Measurements from ENCODE around the gene MYLIP.

Gene MYLIP

GRCh38 chr6:16128759-16129622 lies at the start of gene MYLIP:
Gene MYLIP, plus strand, starts transcription at chr6:16129086. Its CDS starts 237 bp downstream, at chr6:16129323.
- Histone ChIP-seq H3K4me1 (ENCODE audit: control insufficient read depth, insufficient read depth, low read length) (peaks cover 16% of the 10 kb centered on the region), H3K9ac (ENCODE audit: low read length in 2 of 2) (peak within 1 kb of the TSS; percentile 78 to 86), H3K27ac (ENCODE audit: low read length) (peak within 1 kb of the TSS; percentile 84), H3K4me3 (ENCODE audit: low read length in 2 of 2) (peak within 1 kb of the TSS; percentile 56 to 93), H3K27me3 (ENCODE audit: control insufficient read depth in 1 of 2, insufficient read depth in 2 of 2, low read length in 2 of 2) (no peaks in the 10 kb centered on the region), H3K36me3 (ENCODE audit: control insufficient read depth in 2 of 2, insufficient read depth in 2 of 2, low read length in 2 of 2) (no peaks in the 10 kb centered on the region), H3K9me3 (ENCODE audit: control insufficient read depth in 2 of 2, low read length in 2 of 2) (no peaks in the 10 kb centered on the region)

GRCh38 chr6:16079354-16079753 lies 49.5 kb upstream of the MYLIP start:
- Histone ChIP-seq H3K27me3 (ENCODE audit: control insufficient read depth in 1 of 2, insufficient read depth in 2 of 2, low read length in 2 of 2) (no peaks in the 10 kb centered on the region), H3K9me3 (ENCODE audit: control insufficient read depth in 2 of 2, low read length in 2 of 2) (no peaks in the 10 kb centered on the region), H3K36me3 (ENCODE audit: control insufficient read depth in 2 of 2, insufficient read depth in 2 of 2, low read length in 2 of 2) (no peaks in the 10 kb centered on the region), H3K4me3 (ENCODE audit: low read length in 2 of 2) (no peak overlapping the region), H3K9ac (ENCODE audit: low read length in 2 of 2) (no peak overlapping the region), H3K27ac (ENCODE audit: low read length) (no peak overlapping the region), H3K4me1 (ENCODE audit: control insufficient read depth, insufficient read depth, low read length) (no peaks in the 10 kb centered on the region)

- Histone ChIP-seq H3K27me3 (ENCODE audit: control insufficient read depth in 1 of 2, insufficient read depth in 2 of 2, low read length in 2 of 2) (no peaks in the 10 kb centered on the region), H3K4me1 (ENCODE audit: control insufficient read depth, insufficient read depth, low read length) (no peaks in the 10 kb centered on the region), H3K9ac (ENCODE audit: low read length in 2 of 2) (no peak overlapping the region), H3K27ac (ENCODE audit: low read length) (no peak overlapping the region), H3K4me3 (ENCODE audit: low read length in 2 of 2) (no peak overlapping the region), H3K9me3 (ENCODE audit: control insufficient read depth in 2 of 2, low read length in 2 of 2) (no peaks in the 10 kb centered on the region), H3K36me3 (ENCODE audit: control insufficient read depth in 2 of 2, insufficient read depth in 2 of 2, low read length in 2 of 2) (no peaks in the 10 kb centered on the region)
These were observed 48.7 kb upstream of the MYLIP start for GRCh38 chr6:16080204-16080603.

- Histone ChIP-seq H3K9ac (ENCODE audit: low read length in 2 of 2) (no peak overlapping the region), H3K27me3 (ENCODE audit: control insufficient read depth in 1 of 2, insufficient read depth in 2 of 2, low read length in 2 of 2) (no peaks in the 10 kb centered on the region), H3K4me1 (ENCODE audit: control insufficient read depth, insufficient read depth, low read length) (no peaks in the 10 kb centered on the region), H3K9me3 (ENCODE audit: control insufficient read depth in 2 of 2, low read length in 2 of 2) (no peaks in the 10 kb centered on the region), H3K4me3 (ENCODE audit: low read length in 2 of 2) (no peak overlapping the region), H3K27ac (ENCODE audit: low read length) (no peak overlapping the region), H3K36me3 (ENCODE audit: control insufficient read depth in 2 of 2, insufficient read depth in 2 of 2, low read length in 2 of 2) (no peaks in the 10 kb centered on the region)
These were observed 47.6 kb upstream of the MYLIP start for GRCh38 chr6:16081326-16081725.

DNA sequence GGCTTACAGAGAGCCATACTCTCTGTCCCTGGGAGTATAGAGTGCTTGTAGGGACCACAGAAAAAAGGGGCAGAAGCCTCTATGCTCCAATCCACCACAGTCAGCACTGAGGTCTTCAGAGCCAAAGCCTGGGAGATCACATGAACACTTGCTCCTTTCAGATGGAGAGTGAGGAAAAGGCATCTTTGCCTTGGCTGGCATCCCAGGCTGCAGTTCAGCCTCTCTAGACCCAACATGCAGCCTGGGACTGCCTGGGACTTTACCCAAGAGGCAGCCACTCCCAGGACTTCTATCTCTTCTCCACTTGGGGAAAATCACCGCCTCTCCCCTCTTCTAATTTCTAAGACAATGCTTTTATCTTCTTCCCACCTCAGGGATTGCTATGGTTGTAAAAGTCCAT lies 46.5 kb upstream of the MYLIP start:
- Histone ChIP-seq H3K4me1 (ENCODE audit: control insufficient read depth, insufficient read depth, low read length) (no peaks in the 10 kb centered on the region), H3K27ac (ENCODE audit: low read length) (no peak overlapping the region), H3K9ac (ENCODE audit: low read length in 2 of 2) (no peak overlapping the region), H3K9me3 (ENCODE audit: control insufficient read depth in 2 of 2, low read length in 2 of 2) (no peaks in the 10 kb centered on the region), H3K27me3 (ENCODE audit: control insufficient read depth in 1 of 2, insufficient read depth in 2 of 2, low read length in 2 of 2) (no peaks in the 10 kb centered on the region), H3K4me3 (ENCODE audit: low read length in 2 of 2) (no peak overlapping the region), H3K36me3 (ENCODE audit: control insufficient read depth in 2 of 2, insufficient read depth in 2 of 2, low read length in 2 of 2) (no peaks in the 10 kb centered on the region)

- Histone ChIP-seq H3K36me3 (ENCODE audit: control insufficient read depth in 2 of 2, insufficient read depth in 2 of 2, low read length in 2 of 2) (no peaks in the 10 kb centered on the region), H3K27me3 (ENCODE audit: control insufficient read depth in 1 of 2, insufficient read depth in 2 of 2, low read length in 2 of 2) (no peaks in the 10 kb centered on the region), H3K4me1 (ENCODE audit: control insufficient read depth, insufficient read depth, low read length) (no peaks in the 10 kb centered on the region), H3K9ac (ENCODE audit: low read length in 2 of 2) (no peak overlapping the region), H3K27ac (ENCODE audit: low read length) (no peak overlapping the region), H3K9me3 (ENCODE audit: control insufficient read depth in 2 of 2, low read length in 2 of 2) (no peaks in the 10 kb centered on the region), H3K4me3 (ENCODE audit: low read length in 2 of 2) (no peak overlapping the region)
These were observed 41.9 kb upstream of the MYLIP start for GRCh38 chr6:16086965-16087364.

DNA sequence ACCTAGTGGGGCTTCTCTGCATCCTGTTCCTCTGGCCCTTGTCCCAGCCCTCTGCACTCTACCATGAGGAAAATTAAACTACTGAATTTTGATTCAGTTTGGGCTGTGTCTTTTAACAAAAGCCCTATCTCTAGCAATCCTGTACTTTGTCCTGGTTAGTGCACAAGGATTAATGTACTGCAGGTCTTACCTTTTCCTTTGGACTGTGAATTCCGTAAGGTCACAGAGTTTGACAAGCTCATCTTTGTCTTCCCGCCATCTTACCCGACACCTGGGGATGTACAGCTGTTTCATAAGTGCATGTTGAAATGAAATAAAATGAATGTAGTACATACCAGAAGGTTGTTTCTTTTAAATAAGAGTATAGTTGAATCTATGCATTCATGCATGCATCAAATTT lies 41.5 kb upstream of the MYLIP start:
- Histone ChIP-seq H3K9ac (ENCODE audit: low read length in 2 of 2) (no peak overlapping the region), H3K4me1 (ENCODE audit: control insufficient read depth, insufficient read depth, low read length) (no peaks in the 10 kb centered on the region), H3K9me3 (ENCODE audit: control insufficient read depth in 2 of 2, low read length in 2 of 2) (no peaks in the 10 kb centered on the region), H3K27ac (ENCODE audit: low read length) (no peak overlapping the region), H3K4me3 (ENCODE audit: low read length in 2 of 2) (no peak overlapping the region), H3K36me3 (ENCODE audit: control insufficient read depth in 2 of 2, insufficient read depth in 2 of 2, low read length in 2 of 2) (no peaks in the 10 kb centered on the region), H3K27me3 (ENCODE audit: control insufficient read depth in 1 of 2, insufficient read depth in 2 of 2, low read length in 2 of 2) (no peaks in the 10 kb centered on the region)

DNA sequence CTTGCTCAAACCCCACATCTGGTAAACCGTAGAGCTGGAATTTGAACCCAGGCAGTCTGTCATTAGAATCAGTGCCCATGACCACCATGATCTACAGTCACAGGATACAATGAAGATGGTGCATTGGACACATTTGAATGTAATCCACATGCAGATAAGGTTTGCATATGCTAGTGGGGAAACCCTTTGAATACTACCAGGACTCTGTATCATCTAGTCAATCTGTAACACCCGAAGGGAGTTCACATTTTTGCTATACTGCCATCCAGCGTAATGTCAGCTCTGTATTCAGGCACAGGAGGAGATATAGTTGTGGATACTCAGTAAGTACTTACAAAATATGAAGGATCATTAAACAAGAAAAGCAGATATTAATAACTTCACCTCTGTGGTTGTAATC lies 40.5 kb upstream of the MYLIP start:
- Histone ChIP-seq H3K4me1 (ENCODE audit: control insufficient read depth, insufficient read depth, low read length) (no peaks in the 10 kb centered on the region), H3K9me3 (ENCODE audit: control insufficient read depth in 2 of 2, low read length in 2 of 2) (no peaks in the 10 kb centered on the region), H3K27ac (ENCODE audit: low read length) (no peak overlapping the region), H3K27me3 (ENCODE audit: control insufficient read depth in 1 of 2, insufficient read depth in 2 of 2, low read length in 2 of 2) (no peaks in the 10 kb centered on the region), H3K4me3 (ENCODE audit: low read length in 2 of 2) (no peak overlapping the region), H3K36me3 (ENCODE audit: control insufficient read depth in 2 of 2, insufficient read depth in 2 of 2, low read length in 2 of 2) (no peaks in the 10 kb centered on the region), H3K9ac (ENCODE audit: low read length in 2 of 2) (no peak overlapping the region)

DNA sequence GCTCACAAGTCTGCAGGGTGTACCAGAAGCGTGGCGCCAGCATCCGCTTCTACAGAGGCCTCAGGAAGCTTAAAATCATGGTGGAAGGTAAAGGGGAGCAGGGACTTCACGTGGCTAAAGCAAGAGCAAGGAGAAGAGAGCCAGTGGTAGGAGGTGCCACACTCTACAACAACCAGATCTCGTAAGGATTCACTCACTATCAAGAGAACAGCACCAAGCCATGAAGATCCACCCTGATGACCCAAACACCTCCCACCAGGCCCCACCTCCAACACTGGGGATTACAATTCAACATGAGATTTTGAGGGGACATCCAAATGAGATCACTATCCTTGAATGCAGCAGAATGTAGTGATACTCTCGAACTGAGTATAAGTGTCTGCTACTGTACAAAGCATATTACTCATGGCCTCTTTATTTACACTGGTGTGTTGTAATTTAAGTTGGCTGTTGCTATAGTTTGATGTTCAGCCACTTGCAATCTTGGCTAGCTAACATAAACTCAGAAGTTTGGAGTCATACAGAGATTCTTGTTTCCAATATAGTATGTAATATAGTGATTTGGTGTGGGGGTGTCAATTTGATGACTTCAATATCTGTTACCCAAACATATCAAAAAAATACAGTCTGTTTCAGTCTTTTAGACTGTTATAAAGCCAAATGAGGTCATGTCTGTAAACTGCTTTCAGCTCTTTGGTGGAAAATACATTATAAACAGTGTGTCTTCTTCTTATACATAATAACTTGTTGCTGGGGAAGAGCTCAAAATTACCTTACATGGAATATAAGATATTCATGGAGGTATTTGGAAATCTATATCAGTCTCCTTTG lies 39.4 kb upstream of the MYLIP start:
- Histone ChIP-seq H3K27ac (ENCODE audit: low read length) (no peak overlapping the region), H3K27me3 (ENCODE audit: control insufficient read depth in 1 of 2, insufficient read depth in 2 of 2, low read length in 2 of 2) (no peaks in the 10 kb centered on the region), H3K4me1 (ENCODE audit: control insufficient read depth, insufficient read depth, low read length) (no peaks in the 10 kb centered on the region), H3K36me3 (ENCODE audit: control insufficient read depth in 2 of 2, insufficient read depth in 2 of 2, low read length in 2 of 2) (no peaks in the 10 kb centered on the region), H3K4me3 (ENCODE audit: low read length in 2 of 2) (no peak overlapping the region), H3K9ac (ENCODE audit: low read length in 2 of 2) (no peak overlapping the region), H3K9me3 (ENCODE audit: control insufficient read depth in 2 of 2, low read length in 2 of 2) (no peaks in the 10 kb centered on the region)

GRCh38 chr6:16090452-16090851 lies 38.4 kb upstream of the MYLIP start:
- Histone ChIP-seq H3K27ac (ENCODE audit: low read length) (no peak overlapping the region), H3K4me1 (ENCODE audit: control insufficient read depth, insufficient read depth, low read length) (peaks cover 2% of the 10 kb centered on the region), H3K9ac (ENCODE audit: low read length in 2 of 2) (no peak overlapping the region), H3K36me3 (ENCODE audit: control insufficient read depth in 2 of 2, insufficient read depth in 2 of 2, low read length in 2 of 2) (no peaks in the 10 kb centered on the region), H3K27me3 (ENCODE audit: control insufficient read depth in 1 of 2, insufficient read depth in 2 of 2, low read length in 2 of 2) (no peaks in the 10 kb centered on the region), H3K4me3 (ENCODE audit: low read length in 2 of 2) (no peak overlapping the region), H3K9me3 (ENCODE audit: control insufficient read depth in 2 of 2, low read length in 2 of 2) (no peaks in the 10 kb centered on the region)

DNA sequence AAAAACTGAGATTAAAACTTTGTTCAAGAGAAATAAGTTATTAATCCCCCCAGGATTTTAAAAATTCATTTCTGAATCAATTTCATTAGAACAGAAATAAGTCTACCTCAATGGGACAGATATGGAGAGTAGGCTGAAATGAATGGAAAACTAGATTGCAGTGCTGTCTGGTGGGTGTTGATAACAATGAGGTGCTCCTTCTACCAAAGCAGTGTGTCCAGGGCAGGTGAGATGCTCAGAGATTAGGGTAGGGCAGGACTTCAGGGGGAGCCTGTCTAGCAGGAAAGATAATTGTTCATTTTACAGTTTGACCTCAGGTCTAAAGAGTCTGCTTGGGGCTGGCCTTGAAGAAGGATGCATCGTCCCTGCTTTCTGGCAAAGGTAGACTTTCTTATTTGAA lies 38.0 kb upstream of the MYLIP start:
- no peak overlapping the region for H3K9ac ChIP-seq (ENCODE audit: low read length in 2 of 2)
- no peak overlapping the region for H3K27ac ChIP-seq (ENCODE audit: low read length)
- H3K27me3 ChIP-seq (ENCODE audit: control insufficient read depth in 1 of 2, insufficient read depth in 2 of 2, low read length in 2 of 2): no peaks in the 10 kb centered on the region
- no peaks in the 10 kb centered on the region for H3K36me3 ChIP-seq (ENCODE audit: control insufficient read depth in 2 of 2, insufficient read depth in 2 of 2, low read length in 2 of 2)
- peaks cover 2% of the 10 kb centered on the region for H3K4me1 ChIP-seq (ENCODE audit: control insufficient read depth, insufficient read depth, low read length)
- no peak overlapping the region for H3K4me3 ChIP-seq (ENCODE audit: low read length in 2 of 2)
- no peaks in the 10 kb centered on the region for H3K9me3 ChIP-seq (ENCODE audit: control insufficient read depth in 2 of 2, low read length in 2 of 2)

All from stomach smooth muscle (tissue), 2 donors.